Measurements from ENCODE around the gene OR51B2. TPM values are rescaled to one million over a fixed set of nuclear protein-coding genes. Genes with fewer than 3 reads are reported as not detected.
"Not testable (repeated sequence)": the region's sequence is repeated elsewhere in the genome, so short reads cannot be mapped to it uniquely, and the experiment has no call there.

OR51B2 gene
- total RNA-seq, result not detected

DNA sequence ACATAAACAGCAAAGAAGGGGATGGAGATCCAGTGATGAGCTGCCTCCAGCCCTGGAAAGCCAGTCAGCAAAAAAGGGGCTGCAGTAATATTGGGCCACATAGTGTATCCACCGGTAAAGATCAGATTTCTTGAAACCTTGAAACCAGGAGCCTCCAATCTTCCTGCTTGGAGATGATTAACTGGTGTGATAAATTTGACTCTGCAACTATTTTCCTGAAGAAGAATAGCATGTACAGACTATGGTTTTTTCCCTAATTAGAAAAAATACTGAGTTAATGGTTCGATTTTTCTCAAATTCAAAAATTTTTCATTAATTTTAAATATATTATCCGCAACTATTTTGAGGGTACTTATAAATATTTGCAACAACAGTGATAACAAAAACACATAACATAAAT lies at the start of gene OR51B2:
Gene OR51B2 (minus strand): TSS at position 101 of the 400 bp plus-strand sequence. CDS start 0 bp downstream, at position 101.
- H3K36me3 Mint-ChIP-seq (ENCODE audit: low read depth), result no peaks in the 10 kb centered on the region
- H3K4me1 Mint-ChIP-seq (ENCODE audit: low read depth), result no peaks in the 10 kb centered on the region
- H3K9me3 Mint-ChIP-seq, result no peaks in the 10 kb centered on the region
- peaks cover 3% of the 10 kb centered on the region for H3K27me3 Mint-ChIP-seq (ENCODE audit: low read depth)
- intact Hi-C loops (cut with micrococcal nuclease), result no loop called here
- no peak within 1 kb of the TSS for H3K4me3 Mint-ChIP-seq
- CTCF ChIA-PET, result no interaction called here
- DNase-seq, result no peak
- no peak within 1 kb of the TSS for H3K27ac Mint-ChIP-seq

- H3K27ac Mint-ChIP-seq, result no peak overlapping the region
- no peak overlapping the region for H3K4me3 Mint-ChIP-seq
- H3K4me1 Mint-ChIP-seq (ENCODE audit: low read depth), result no peaks in the 10 kb centered on the region
- no peak for DNase-seq
- H3K9me3 Mint-ChIP-seq, result no peaks in the 10 kb centered on the region
- CTCF ChIA-PET, result no interaction called here
- no peaks in the 10 kb centered on the region for H3K36me3 Mint-ChIP-seq (ENCODE audit: low read depth)
- intact Hi-C loops (cut with micrococcal nuclease), result no loop called here
- H3K27me3 Mint-ChIP-seq (ENCODE audit: low read depth), result peaks cover 12% of the 10 kb centered on the region
Measured at GRCh38 chr11:5369789-5370188, 45.7 kb upstream of the OR51B2 start.

GRCh38 chr11:5368502-5369043 lies 44.5 kb upstream of the OR51B2 start:
- CTCF ChIA-PET, result no interaction called here
- Mint-ChIP-seq H3K36me3 (ENCODE audit: low read depth) (no peaks in the 10 kb centered on the region), H3K27me3 (ENCODE audit: low read depth) (peaks cover 12% of the 10 kb centered on the region), H3K4me1 (ENCODE audit: low read depth) (no peaks in the 10 kb centered on the region), H3K4me3 (no peak overlapping the region), H3K27ac (no peak overlapping the region), H3K9me3 (no peaks in the 10 kb centered on the region)
- DNase-seq, result no peak
- intact Hi-C loops (cut with micrococcal nuclease), result no loop called here

GRCh38 chr11:5367448-5368074 lies 43.5 kb upstream of the OR51B2 start:
- no peak for DNase-seq
- H3K9me3 Mint-ChIP-seq, result no peaks in the 10 kb centered on the region
- no peak overlapping the region for H3K27ac Mint-ChIP-seq
- intact Hi-C loops (cut with micrococcal nuclease), result no loop called here
- H3K36me3 Mint-ChIP-seq (ENCODE audit: low read depth), result no peaks in the 10 kb centered on the region
- CTCF ChIA-PET, result no interaction called here
- peaks cover 5% of the 10 kb centered on the region for H3K27me3 Mint-ChIP-seq (ENCODE audit: low read depth)
- no peak overlapping the region for H3K4me3 Mint-ChIP-seq
- no peaks in the 10 kb centered on the region for H3K4me1 Mint-ChIP-seq (ENCODE audit: low read depth)

DNA sequence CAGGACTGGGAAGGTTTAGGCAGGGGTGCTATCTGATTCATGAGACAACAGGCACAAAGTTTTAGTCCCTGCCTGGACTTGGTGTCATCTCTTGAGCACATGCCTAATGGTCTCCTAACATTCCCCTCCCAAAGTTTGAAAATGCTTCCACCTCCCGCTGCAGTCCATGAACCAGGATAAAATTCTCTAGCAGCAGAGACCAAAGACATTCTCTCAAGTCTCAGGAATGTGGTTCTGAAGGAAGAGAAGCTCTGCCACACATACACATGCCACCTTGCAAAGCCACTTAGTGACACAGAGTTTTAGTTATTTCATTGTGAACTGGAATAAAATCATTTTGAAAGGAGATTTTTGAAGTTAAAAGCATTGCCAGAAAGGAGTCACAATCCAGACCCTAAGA lies 42.8 kb upstream of the OR51B2 start:
- Mint-ChIP-seq H3K27me3 (ENCODE audit: low read depth) (peaks cover 5% of the 10 kb centered on the region), H3K36me3 (ENCODE audit: low read depth) (no peaks in the 10 kb centered on the region), H3K4me3 (no peak overlapping the region), H3K27ac (no peak overlapping the region), H3K4me1 (ENCODE audit: low read depth) (no peaks in the 10 kb centered on the region), H3K9me3 (no peaks in the 10 kb centered on the region)
- intact Hi-C loops (cut with micrococcal nuclease), result no loop called here
- DNase-seq, result no peak
- CTCF ChIA-PET, result no interaction called here

GRCh38 chr11:5366365-5366764 lies 42.3 kb upstream of the OR51B2 start:
- H3K36me3 Mint-ChIP-seq (ENCODE audit: low read depth); CTCF ChIA-PET; H3K4me3 Mint-ChIP-seq; H3K9me3 Mint-ChIP-seq; H3K27ac Mint-ChIP-seq; intact Hi-C loops (cut with micrococcal nuclease); DNase-seq; H3K27me3 Mint-ChIP-seq (ENCODE audit: low read depth); H3K4me1 Mint-ChIP-seq (ENCODE audit: low read depth): not testable (repeated sequence)

DNA sequence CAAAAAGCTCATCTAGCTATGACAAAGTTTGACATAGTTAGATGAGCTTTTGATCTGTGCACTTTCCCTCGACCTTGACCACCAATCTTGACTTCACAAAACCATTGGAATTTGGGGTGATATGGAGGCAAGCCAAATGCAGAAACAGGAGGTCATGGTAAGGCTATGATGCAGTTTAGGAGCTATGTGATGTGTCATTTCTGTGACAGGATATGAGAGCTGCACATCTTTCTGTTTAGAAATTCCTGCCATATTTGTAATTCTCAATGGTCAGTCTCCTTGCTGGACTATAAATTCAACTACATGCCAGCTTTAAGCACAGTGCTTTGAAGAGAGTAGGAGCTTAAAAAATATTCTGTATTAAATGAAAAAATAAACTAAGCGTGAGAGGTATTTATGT lies 40.1 kb upstream of the OR51B2 start:
- no peaks in the 10 kb centered on the region for H3K36me3 Mint-ChIP-seq (ENCODE audit: low read depth)
- no peak overlapping the region for H3K27ac Mint-ChIP-seq
- no peaks in the 10 kb centered on the region for H3K9me3 Mint-ChIP-seq
- no peak overlapping the region for H3K4me3 Mint-ChIP-seq
- peaks cover 3% of the 10 kb centered on the region for H3K27me3 Mint-ChIP-seq (ENCODE audit: low read depth)
- no peaks in the 10 kb centered on the region for H3K4me1 Mint-ChIP-seq (ENCODE audit: low read depth)
- CTCF ChIA-PET, result no interaction called here
- no peak for DNase-seq
- intact Hi-C loops (cut with micrococcal nuclease), result no loop called here

- Mint-ChIP-seq H3K27me3 (ENCODE audit: low read depth) (peaks cover 3% of the 10 kb centered on the region), H3K9me3 (no peaks in the 10 kb centered on the region), H3K36me3 (ENCODE audit: low read depth) (no peaks in the 10 kb centered on the region), H3K4me3 (no peak overlapping the region), H3K4me1 (ENCODE audit: low read depth) (no peaks in the 10 kb centered on the region), H3K27ac (no peak overlapping the region)
- CTCF ChIA-PET, result no interaction called here
- intact Hi-C loops (cut with micrococcal nuclease), result no loop called here
- no peak for DNase-seq
Measured at GRCh38 chr11:5363679-5364078, 39.6 kb upstream of the OR51B2 start.

DNA sequence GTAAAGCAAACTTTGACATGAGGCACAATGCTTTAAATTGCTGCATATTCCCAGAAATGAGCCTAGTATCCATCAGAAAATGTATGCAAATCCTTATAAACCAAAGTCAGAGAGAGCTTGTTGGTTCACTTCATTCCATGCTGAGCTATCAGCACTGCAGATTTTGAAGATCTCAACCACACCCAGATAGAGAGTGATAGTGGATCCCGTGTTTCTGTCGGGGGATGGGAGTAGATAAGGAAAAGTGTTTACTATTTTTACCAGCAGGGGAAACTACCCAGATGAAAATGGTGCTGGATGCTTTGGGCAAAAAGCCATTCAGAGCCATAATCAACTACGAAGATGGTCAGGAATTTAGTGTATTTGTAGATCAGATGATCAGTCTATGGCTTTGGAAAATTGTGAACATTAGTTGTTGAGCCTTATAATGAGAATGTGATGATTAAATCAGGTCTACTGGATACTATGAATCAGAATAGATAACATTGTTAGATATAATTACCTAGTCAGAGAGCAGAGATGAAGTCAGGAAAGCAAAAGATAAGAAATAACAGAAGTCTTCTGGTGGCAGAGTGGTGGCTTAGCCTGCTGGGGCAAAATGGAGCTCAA lies 38.0 kb upstream of the OR51B2 start:
- intact Hi-C loops (cut with micrococcal nuclease), result no loop called here
- H3K27me3 Mint-ChIP-seq (ENCODE audit: low read depth), result peaks cover 3% of the 10 kb centered on the region

DNA sequence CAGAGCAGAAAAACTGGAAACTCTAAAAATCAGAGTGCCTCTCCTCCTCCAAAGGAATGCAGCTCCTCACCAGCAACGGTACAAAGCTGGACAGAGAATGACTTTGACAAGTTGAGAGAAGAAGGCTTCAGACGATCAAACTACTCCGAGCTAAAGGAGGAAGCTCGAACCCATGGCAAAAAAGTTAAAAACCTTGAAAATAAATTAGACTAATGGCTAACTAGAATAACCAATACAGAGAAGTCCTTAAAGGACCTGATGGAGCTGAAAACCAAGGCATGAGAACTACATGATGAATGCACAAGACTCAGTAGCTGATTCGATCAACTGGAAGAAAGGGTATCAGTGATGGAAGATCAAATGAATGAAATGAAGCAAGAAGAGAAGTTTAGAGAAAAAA lies 31.9 kb upstream of the OR51B2 start:
- H3K27ac Mint-ChIP-seq, CTCF ChIA-PET, H3K9me3 Mint-ChIP-seq: not testable (repeated sequence)

More for the DNA sequence above, 38.0 kb upstream of the OR51B2 start:
- Mint-ChIP-seq H3K36me3 (ENCODE audit: low read depth) (no peaks in the 10 kb centered on the region), H3K27ac (no peak overlapping the region), H3K4me1 (ENCODE audit: low read depth) (no peaks in the 10 kb centered on the region), H3K4me3 (no peak overlapping the region), H3K9me3 (no peaks in the 10 kb centered on the region)
- DNase-seq, result no peak
- CTCF ChIA-PET, result interaction anchor here (1.0 kb wide), 1 partner anchor 31 kb away, joined by 4 read pairs; no protein-coding TSS in a partner anchor

DNA sequence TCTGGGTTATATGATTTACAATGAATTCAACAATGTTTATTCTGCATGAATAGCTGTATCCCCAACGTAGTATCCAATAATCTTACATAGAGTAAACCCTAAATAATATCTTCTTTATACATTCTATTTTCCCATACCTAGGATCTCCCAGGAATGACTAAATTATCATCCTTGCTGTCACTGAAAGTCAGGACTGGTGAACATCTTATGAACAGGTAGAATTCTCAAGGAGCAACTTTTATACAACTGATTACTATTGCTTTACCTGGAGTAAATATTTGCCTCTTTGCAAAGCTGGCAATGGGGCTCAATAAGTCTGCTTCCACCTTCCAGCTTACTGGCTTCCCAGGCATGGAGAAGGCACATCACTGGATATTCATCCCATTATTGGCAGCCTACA lies 27.1 kb upstream of the OR51B2 start, which contains the start of gene OR51B6:
Gene OR51B6 (plus strand): TSS at position 301 of the 400 bp plus-strand sequence. CDS start 0 bp downstream, at position 301.
- Mint-ChIP-seq H3K27me3 (ENCODE audit: low read depth) (peaks cover 18% of the 10 kb centered on the region), H3K4me1 (ENCODE audit: low read depth) (no peaks in the 10 kb centered on the region), H3K4me3 (no peak within 1 kb of the TSS), H3K36me3 (ENCODE audit: low read depth) (no peaks in the 10 kb centered on the region), H3K9me3 (no peaks in the 10 kb centered on the region), H3K27ac (no peak within 1 kb of the TSS)
- CTCF ChIA-PET, result no interaction called here
- intact Hi-C loops (cut with micrococcal nuclease), result no loop called here
- DNase-seq, result no peak

More for the DNA sequence above, 31.9 kb upstream of the OR51B2 start:
- H3K4me3 Mint-ChIP-seq; intact Hi-C loops (cut with micrococcal nuclease); H3K4me1 Mint-ChIP-seq (ENCODE audit: low read depth); H3K36me3 Mint-ChIP-seq (ENCODE audit: low read depth); DNase-seq: not testable (repeated sequence)
- H3K27me3 Mint-ChIP-seq (ENCODE audit: low read depth), result peaks cover 17% of the 10 kb centered on the region

DNA sequence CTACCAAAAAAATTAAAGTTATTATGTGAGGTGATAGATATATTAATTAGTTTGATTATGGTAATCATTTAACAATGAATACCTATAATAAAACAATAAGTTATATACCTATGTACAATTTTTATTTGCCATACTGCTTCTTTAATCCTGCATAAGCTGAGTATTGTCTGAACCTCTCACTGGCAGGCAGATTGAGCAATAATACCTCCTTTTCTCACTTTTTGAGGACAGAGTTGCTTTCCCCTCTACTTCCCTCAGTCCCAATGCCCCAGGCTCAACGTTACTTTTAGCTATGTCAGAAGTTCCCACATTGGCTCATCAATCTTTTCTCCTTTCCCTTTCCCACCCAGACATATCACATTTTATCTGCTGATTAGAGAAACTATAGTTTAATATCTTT lies 25.5 kb upstream of the OR51B2 start:
- H3K36me3 Mint-ChIP-seq (ENCODE audit: low read depth), result no peaks in the 10 kb centered on the region
- H3K9me3 Mint-ChIP-seq, result no peaks in the 10 kb centered on the region
- CTCF ChIA-PET, result no interaction called here
- intact Hi-C loops (cut with micrococcal nuclease), result no loop called here
- no peaks in the 10 kb centered on the region for H3K4me1 Mint-ChIP-seq (ENCODE audit: low read depth)
- no peak overlapping the region for H3K27ac Mint-ChIP-seq
- H3K27me3 Mint-ChIP-seq (ENCODE audit: low read depth), result peaks cover 11% of the 10 kb centered on the region
- no peak for DNase-seq
- H3K4me3 Mint-ChIP-seq, result no peak overlapping the region

DNA sequence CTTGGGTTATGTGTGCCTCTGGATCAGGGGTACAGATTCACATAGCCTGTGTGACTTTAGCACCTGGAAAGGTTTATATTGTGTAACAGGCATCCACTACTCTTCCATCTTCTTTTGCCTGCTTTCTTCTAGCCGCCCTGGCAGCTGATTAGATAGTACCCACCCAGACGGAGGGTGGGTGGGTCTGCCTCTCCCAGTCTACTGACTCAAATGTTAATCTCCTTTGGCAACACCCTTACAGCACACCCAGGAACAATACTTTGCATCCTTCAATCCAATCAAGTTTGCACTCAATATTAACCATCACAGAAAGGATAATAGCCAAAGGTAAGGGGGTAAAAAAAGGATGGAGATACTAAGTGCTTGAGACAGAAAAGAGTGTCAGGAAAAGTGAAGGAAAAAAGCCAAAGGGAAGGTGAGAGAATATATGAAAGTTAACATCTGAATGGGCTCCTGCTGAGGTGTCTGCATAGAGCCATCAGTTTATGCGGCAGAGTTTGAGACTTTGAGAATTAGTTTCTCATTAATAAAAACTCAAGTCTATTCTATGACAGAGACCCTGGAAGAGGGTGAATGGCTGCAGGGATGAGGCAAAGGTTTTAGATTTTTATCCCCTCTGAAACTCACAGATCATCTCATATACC lies 24.6 kb upstream of the OR51B2 start:
- Mint-ChIP-seq H3K4me3 (no peak overlapping the region), H3K4me1 (ENCODE audit: low read depth) (no peaks in the 10 kb centered on the region), H3K9me3 (no peaks in the 10 kb centered on the region), H3K27me3 (ENCODE audit: low read depth) (peaks cover 6% of the 10 kb centered on the region), H3K36me3 (ENCODE audit: low read depth) (no peaks in the 10 kb centered on the region), H3K27ac (no peak overlapping the region)
- no peak for DNase-seq
- intact Hi-C loops (cut with micrococcal nuclease), result no loop called here
- CTCF ChIA-PET, result no interaction called here
